HUES6 (cell line): ENCODE measurements around the gene LDB3.
A peak's percentile ranks its signal among the peaks of the same experiment; 100 is the strongest.

ENCODE experiments used
- H3K27ac ChIP-seq: 2 replicates; pipeline ENCODE4 v1.7.0; 2013; ENCODE audit warnings: low read depth, mild to moderate bottlenecking, low read length, inconsistent platforms
- H3K27me3 ChIP-seq: 2 replicates; pipeline ENCODE4 v1.6.1; 2013; ENCODE audit warnings: low read length; ENCODE audit not compliant: control insufficient read depth, insufficient read depth
- H3K36me3 ChIP-seq: 2 replicates; pipeline ENCODE4 v1.6.1; 2013; ENCODE audit warnings: low read length; ENCODE audit not compliant: control insufficient read depth, insufficient read depth
- H3K4me1 ChIP-seq: 2 replicates; pipeline ENCODE4 v1.6.1; 2013; ENCODE audit warnings: low read length; ENCODE audit not compliant: control insufficient read depth, insufficient read depth
- H3K4me3 ChIP-seq: 2 replicates; pipeline ENCODE4 v1.5.1; 2013; ENCODE audit warnings: low read depth, low read length
- H3K9ac ChIP-seq: one replicate; pipeline ENCODE4 v1.6.1; 2013; ENCODE audit warnings: mild to moderate bottlenecking, low read length
- H3K9me3 ChIP-seq: 2 replicates; pipeline ENCODE4 v1.6.1; 2013; ENCODE audit warnings: low read depth, low read length; ENCODE audit not compliant: control insufficient read depth, insufficient read depth

The LDB3 gene, protein sequence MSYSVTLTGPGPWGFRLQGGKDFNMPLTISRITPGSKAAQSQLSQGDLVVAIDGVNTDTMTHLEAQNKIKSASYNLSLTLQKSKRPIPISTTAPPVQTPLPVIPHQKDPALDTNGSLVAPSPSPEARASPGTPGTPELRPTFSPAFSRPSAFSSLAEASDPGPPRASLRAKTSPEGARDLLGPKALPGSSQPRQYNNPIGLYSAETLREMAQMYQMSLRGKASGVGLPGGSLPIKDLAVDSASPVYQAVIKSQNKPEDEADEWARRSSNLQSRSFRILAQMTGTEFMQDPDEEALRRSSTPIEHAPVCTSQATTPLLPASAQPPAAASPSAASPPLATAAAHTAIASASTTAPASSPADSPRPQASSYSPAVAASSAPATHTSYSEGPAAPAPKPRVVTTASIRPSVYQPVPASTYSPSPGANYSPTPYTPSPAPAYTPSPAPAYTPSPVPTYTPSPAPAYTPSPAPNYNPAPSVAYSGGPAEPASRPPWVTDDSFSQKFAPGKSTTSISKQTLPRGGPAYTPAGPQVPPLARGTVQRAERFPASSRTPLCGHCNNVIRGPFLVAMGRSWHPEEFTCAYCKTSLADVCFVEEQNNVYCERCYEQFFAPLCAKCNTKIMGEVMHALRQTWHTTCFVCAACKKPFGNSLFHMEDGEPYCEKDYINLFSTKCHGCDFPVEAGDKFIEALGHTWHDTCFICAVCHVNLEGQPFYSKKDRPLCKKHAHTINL

DNA sequence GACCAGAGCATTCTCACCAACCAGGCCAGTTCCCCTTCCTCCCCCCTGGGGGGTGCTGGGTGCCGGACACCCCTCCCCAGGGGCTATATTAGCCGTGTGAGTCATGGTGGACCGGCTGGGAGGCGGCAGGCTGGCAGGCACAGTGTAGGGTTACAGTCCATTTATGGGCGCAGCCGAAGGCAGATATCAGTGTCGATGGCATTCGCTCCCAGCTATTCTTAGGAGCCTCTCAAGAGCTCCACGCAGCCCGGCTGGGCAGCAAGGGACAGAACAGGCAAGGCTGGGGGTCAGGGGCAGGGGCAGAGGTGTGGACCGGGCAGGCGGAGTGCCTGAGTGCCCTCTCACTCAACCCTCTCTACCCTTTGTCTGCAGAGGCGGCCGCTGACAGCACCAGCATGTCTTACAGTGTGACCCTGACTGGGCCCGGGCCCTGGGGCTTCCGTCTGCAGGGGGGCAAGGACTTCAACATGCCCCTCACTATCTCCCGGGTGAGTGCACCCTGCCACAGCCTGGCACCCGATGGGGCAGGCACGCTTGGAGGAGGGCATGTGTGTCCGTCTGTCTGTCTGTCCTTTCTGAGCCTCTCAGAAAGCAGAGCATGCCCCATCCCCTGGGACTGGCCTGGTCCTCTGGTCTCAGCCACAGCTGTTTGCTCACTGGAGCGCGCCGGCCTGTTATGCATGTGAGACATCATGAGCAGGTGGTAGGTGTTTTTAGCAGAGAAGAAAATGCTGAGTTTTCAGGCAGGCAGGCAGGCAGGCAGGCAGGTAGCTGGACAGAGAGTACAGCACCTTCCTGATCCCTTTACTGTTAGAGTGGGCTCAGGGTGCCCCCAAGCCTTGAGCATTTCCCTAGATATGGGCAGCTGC, at the start of gene LDB3:
Gene LDB3 (plus strand): TSS at position 215 of the 869 bp plus-strand sequence. CDS start 181 bp downstream, at position 396.
- H3K27ac ChIP-seq, result no peak within 1 kb of the TSS
- H3K9me3 ChIP-seq, result no peaks in the 10 kb centered on the region
- H3K4me3 ChIP-seq, result no peak within 1 kb of the TSS
- peaks cover 62% of the 10 kb centered on the region for H3K4me1 ChIP-seq
- peak within 1 kb of the TSS; percentile 52 for H3K9ac ChIP-seq
- H3K36me3 ChIP-seq, result no peaks in the 10 kb centered on the region
- no peaks in the 10 kb centered on the region for H3K27me3 ChIP-seq

DNA sequence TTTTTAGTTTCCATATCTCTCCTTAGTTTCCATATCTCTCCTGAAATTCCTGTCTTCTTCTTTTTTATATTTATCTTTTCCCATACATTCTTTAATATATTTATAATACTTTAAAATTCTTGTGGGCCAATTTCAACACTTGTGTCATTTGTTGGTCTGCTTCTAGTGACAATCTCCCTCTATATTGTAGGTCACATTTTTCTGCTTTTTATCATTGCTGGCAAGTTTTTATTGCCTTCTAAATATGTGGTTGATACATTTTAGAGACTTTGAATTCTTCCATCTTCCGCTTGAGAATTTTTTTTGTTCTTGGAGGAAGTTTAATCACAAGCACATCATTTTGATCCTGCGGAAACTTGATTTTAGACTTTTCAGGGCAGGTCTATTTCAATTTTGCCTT, 40.0 kb upstream of the LDB3 start:
- H3K4me3 ChIP-seq, result no peak overlapping the region
- H3K27me3 ChIP-seq, result peaks cover 29% of the 10 kb centered on the region
- H3K27ac ChIP-seq, result no peak overlapping the region
- no peaks in the 10 kb centered on the region for H3K9me3 ChIP-seq
- H3K36me3 ChIP-seq, result no peaks in the 10 kb centered on the region
- no peak overlapping the region for H3K9ac ChIP-seq
- peaks cover 9% of the 10 kb centered on the region; the same call in 1 of the 2 replicates for H3K4me1 ChIP-seq

DNA sequence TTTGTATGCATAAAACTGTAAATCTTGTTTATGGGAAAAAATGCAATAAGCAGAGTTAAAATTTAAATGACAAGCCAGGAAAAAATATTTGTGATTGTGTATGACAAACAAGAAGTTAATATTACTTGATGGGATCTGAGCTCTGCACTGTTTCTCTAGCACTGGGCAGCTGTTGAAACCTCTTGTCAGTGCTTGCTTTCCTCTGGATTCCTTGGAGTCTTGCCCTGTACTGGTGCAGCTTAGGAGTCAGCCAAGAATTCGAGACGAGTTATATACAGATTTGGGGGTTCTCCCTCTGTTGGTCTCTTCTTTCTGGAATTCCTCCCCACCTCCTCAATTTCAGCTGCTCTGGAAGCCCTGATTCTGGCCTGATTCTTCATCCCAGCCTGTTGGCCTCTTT, 38.2 kb upstream of the LDB3 start:
- H3K4me3 ChIP-seq, result no peak overlapping the region
- no peak overlapping the region for H3K9ac ChIP-seq
- H3K9me3 ChIP-seq, result no peaks in the 10 kb centered on the region
- H3K4me1 ChIP-seq, result peaks cover 9% of the 10 kb centered on the region; the same call in 1 of the 2 replicates
- no peak overlapping the region for H3K27ac ChIP-seq
- peaks cover 46% of the 10 kb centered on the region for H3K27me3 ChIP-seq
- no peaks in the 10 kb centered on the region for H3K36me3 ChIP-seq

DNA sequence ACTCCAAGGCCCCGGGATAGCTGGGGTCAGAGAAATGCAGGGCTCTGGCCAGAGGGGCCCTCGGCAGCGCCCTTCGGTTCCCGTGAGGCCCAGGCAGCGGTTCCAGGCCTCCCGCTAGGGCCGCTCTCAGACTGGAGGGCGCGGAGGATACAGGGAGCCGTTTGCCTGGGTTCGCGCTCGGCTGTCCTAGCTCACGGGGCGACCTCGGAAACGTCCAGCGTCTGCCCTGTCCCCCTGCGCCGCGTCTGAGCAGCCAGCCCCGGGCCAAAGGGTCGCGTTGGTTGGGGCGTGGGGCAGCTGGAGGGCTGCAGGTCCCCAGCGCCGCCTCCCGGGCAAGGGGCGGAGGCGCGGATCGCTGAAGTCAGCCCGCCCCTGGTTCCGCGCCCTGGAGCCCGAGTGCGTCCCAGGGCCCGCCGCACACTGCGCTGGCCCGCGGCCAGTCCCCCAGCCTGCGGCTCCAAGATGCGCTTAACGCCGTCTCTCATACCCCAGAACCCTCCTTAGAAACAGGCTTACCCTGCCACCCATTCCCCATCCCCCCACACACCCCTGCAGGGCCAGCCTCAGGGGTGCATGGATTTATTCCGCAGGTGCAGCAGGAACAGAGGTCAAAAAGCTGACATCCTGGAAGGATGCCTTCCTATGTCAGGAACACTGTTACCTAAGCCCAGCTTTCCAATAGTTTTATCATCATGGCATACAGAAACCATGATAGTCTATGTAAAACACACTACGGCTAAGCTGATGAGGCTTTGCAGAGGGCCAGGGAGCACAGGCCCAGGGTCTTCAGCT, 36.1 kb upstream of the LDB3 start:
- Histone ChIP-seq H3K27me3 (peaks cover 46% of the 10 kb centered on the region), H3K4me3 (peak overlapping the region; percentile 65), H3K4me1 (peaks cover 9% of the 10 kb centered on the region; the same call in 1 of the 2 replicates), H3K9ac (peak overlapping the region; percentile 26), H3K9me3 (no peaks in the 10 kb centered on the region), H3K36me3 (no peaks in the 10 kb centered on the region), H3K27ac (no peak overlapping the region)

DNA sequence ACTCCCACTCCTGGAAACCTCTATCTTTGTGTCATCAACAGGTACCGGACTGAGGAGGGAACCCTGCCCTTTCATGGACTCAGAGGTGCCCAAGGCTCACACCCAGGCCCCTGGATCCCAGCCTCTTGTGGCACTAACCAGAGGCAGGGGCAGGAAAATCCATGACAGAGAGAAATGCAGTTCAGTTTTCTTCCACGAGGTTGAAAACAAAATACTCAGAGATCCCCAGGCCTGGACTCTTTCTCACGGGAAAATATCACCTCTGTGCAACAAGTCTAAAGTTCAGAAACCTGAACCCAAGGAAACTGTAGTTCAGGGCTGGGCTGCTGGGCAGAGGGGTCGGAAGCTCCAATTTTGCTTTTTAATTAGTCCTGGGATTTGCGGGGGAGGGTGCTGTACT, 35.4 kb upstream of the LDB3 start:
- Histone ChIP-seq H3K4me3 (no peak overlapping the region), H3K36me3 (no peaks in the 10 kb centered on the region), H3K9me3 (no peaks in the 10 kb centered on the region), H3K9ac (no peak overlapping the region), H3K27ac (no peak overlapping the region), H3K27me3 (peaks cover 46% of the 10 kb centered on the region), H3K4me1 (peaks cover 9% of the 10 kb centered on the region; the same call in 1 of the 2 replicates)

DNA sequence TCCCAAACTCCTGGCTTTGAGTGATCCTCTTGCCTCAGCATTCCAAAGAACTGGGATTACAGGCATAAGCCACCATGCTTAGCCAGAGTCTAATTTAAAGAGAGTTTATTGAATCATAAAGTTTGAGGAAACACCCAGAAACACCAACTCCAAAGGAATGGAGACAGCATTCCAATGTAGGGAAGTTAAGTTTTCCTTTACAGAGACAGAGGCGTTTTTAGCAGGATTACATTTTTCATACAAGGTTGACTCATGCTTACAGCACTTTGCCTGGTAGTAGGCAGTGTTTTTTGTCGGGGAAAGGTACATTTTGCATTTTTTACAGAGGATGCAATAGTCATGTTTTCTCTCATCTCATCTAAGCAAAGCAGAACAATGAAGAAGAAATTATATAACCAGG, 32.9 kb upstream of the LDB3 start:
- Histone ChIP-seq H3K4me1 (peaks cover 9% of the 10 kb centered on the region; the same call in 1 of the 2 replicates), H3K9ac (no peak overlapping the region), H3K9me3 (no peaks in the 10 kb centered on the region), H3K4me3 (no peak overlapping the region), H3K36me3 (no peaks in the 10 kb centered on the region), H3K27me3 (peaks cover 44% of the 10 kb centered on the region), H3K27ac (no peak overlapping the region)

DNA sequence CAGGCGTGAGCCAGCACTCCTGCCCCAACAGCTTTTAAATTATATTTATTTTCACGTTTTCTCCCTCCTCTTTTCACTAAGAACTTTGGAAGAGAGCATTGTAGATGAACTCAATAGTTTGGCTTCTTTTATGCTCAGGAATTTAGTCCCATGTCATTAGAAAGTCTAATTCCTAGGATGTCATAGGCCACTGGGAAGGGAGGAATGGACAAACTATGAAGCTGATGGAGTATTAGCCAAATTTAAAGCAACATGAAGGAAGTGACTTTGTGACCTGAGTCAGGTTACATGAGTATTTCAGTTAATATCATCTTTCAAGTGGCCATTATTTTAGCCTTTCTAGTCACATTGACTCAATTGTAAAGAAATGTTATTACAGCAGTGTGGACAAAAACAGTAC, 32.0 kb upstream of the LDB3 start:
- H3K27me3 ChIP-seq, result peaks cover 37% of the 10 kb centered on the region
- H3K27ac ChIP-seq, result no peak overlapping the region
- no peak overlapping the region for H3K9ac ChIP-seq

DNA sequence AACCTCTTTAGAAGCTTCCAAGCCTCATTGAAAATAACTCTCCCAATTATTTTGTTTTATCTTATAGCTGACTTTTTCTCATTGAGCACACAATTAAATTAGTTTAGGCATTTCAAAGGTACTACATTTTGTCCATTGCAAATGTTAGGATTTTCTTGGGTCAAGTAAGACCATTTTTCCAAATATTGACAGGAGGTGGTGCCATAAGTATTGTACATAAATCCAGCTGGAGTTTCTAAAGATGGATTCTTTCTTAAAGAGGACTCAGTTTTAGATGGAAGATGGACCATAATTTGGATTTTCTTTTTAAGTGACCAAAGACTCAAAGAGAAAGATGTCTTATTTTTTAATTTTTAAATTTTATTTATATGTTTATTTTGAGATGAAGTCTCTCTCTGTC, 26.3 kb upstream of the LDB3 start:
- H3K27me3 ChIP-seq, result no peaks in the 10 kb centered on the region
- no peak overlapping the region for H3K9ac ChIP-seq
- no peaks in the 10 kb centered on the region for H3K4me1 ChIP-seq

More for the DNA sequence above, 32.0 kb upstream of the LDB3 start:
- Histone ChIP-seq H3K36me3 (no peaks in the 10 kb centered on the region), H3K9me3 (no peaks in the 10 kb centered on the region), H3K4me3 (no peak overlapping the region), H3K4me1 (peaks cover 9% of the 10 kb centered on the region; the same call in 1 of the 2 replicates)

DNA sequence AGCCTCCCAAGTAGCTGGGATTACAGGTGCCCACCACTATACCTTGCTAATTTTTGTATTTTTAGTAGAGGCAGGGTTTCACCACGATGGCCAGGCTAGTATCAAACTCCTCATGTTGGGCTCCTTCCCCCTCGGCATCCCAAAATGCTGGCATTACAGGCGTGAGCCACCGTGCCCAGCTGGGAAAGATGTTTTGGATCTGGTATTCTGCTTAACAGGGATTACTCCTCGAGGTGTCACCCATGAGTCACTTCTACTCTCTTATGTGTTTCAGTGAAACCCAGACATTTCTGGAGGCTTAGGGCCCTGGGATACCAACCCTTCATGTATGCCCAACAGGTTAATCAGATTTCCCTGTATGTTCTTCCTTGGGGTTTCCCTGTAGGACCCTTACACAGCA, 25.8 kb upstream of the LDB3 start:
- Histone ChIP-seq H3K27me3 (no peaks in the 10 kb centered on the region), H3K9ac (no peak overlapping the region), H3K4me1 (no peaks in the 10 kb centered on the region), H3K9me3 (0 out of 2 replicates have a peak, but pooled peaks cover 4% of the 10 kb centered on the region), H3K27ac (no peak overlapping the region), H3K36me3 (no peaks in the 10 kb centered on the region), H3K4me3 (no peak overlapping the region)

More for the DNA sequence above, 26.3 kb upstream of the LDB3 start:
- Histone ChIP-seq H3K9me3 (0 out of 2 replicates have a peak, but pooled peaks cover 4% of the 10 kb centered on the region), H3K36me3 (no peaks in the 10 kb centered on the region), H3K4me3 (no peak overlapping the region), H3K27ac (no peak overlapping the region)

DNA sequence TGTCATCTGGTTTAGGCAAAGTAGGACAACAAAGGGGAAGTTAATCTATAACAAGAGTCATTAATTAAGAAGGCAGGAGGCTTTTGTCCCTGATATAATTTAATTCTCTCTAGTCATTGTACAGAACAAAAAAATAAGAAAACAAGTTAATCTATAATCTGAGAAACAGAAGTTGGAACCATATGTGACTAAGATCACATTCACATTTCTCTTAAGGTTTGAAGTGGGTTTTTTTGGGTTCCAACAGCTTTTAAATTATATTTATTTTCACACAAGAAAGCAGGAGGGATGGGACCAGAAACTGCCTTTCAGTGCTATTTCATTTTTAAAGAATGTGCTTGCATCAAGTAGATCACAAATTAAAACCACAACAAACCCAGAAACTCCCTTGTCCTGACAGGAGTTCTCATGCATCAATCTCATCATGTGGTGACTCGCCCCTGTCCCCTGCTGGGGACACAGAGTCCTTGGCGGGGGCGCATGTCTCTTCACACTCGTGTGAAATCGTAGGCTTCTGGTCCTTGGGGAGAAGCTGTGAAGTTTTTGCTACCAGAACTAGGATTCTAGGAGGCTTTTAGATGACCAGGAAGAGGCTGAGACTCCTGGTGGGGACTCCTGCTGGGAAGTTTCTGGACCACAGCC, 24.0 kb upstream of the LDB3 start:
- Histone ChIP-seq H3K4me1 (peaks cover 5% of the 10 kb centered on the region), H3K9me3 (0 out of 2 replicates have a peak, but pooled peaks cover 4% of the 10 kb centered on the region), H3K27ac (no peak overlapping the region), H3K9ac (no peak overlapping the region), H3K27me3 (no peaks in the 10 kb centered on the region), H3K4me3 (no peak overlapping the region), H3K36me3 (no peaks in the 10 kb centered on the region)
